HepG2 (cell line): ENCODE measurements around the gene SH3YL1. TPM values are rescaled to one million over a fixed set of nuclear protein-coding genes. Genes with fewer than 3 reads are reported as not detected.

Experiments used
- ATF1 ChIP-seq: IDR thresholded peaks from 2 replicates; pipeline ENCODE4 v1.6.1; 2016; ENCODE audit warnings: mild to moderate bottlenecking, control low read depth
- BCL6 ChIP-seq: IDR thresholded peaks from 2 replicates; pipeline ENCODE4 v1.6.1; 2016; ENCODE audit warnings: missing genetic modification reagents, missing compliant biosample characterization
- BRD4 ChIP-seq: sonication (generic); formaldehyde crosslinking; IDR thresholded peaks from 2 replicates; pipeline ENCODE4 v1.4.0; 2020; ENCODE audit warnings: missing genetic modification reagents
- CENPT ChIP-seq: sonication (generic); formaldehyde crosslinking; IDR thresholded peaks from 2 replicates; pipeline ENCODE4 v1.8.0; 2022; ENCODE audit warnings: low read depth, mild to moderate bottlenecking, moderate library complexity, missing genetic modification reagents
- GABPB1 ChIP-seq: IDR thresholded peaks from 2 replicates; pipeline ENCODE4 v1.6.1; 2016; ENCODE audit warnings: mild to moderate bottlenecking, missing genetic modification reagents, moderate library complexity, missing compliant biosample characterization
- ISX ChIP-seq: sonication (generic); formaldehyde crosslinking; conservative IDR thresholded peaks from 2 replicates; pipeline ENCODE4 v1.5.0; 2020; ENCODE audit warnings: missing genetic modification reagents
- KLF11 ChIP-seq: IDR thresholded peaks from 2 replicates; pipeline ENCODE4 v1.6.1; 2016; ENCODE audit warnings: missing compliant biosample characterization
- NFKBIZ ChIP-seq: IDR thresholded peaks from 2 replicates; pipeline ENCODE4 v1.6.1; 2018; ENCODE audit warnings: missing genetic modification reagents, missing compliant biosample characterization
- PPARG ChIP-seq: conservative IDR thresholded peaks from 2 replicates; pipeline ENCODE4 v1.6.1; 2016; ENCODE audit warnings: missing biosample characterization, missing genetic modification reagents
- PTBP1 ChIP-seq: fragments of 200-400 bp; formaldehyde crosslinking; IDR thresholded peaks from 2 replicates; pipeline ENCODE4 v1.6.1; 2018; ENCODE audit warnings: low read length, low read depth; ENCODE audit not compliant: poor library complexity, severe bottlenecking
- RAD21 ChIP-seq: fragments of 450-650 bp; formaldehyde crosslinking; IDR thresholded peaks from 2 replicates; pipeline ENCODE4 v1.5.0; 2020; ENCODE audit warnings: mild to moderate bottlenecking
- SIX1 ChIP-seq: sonication (generic); formaldehyde crosslinking; IDR thresholded peaks from 2 replicates; pipeline ENCODE4 v1.4.0; 2020; ENCODE audit warnings: missing genetic modification reagents, borderline replicate concordance
- TBX2 ChIP-seq: sonication (generic); formaldehyde crosslinking; IDR thresholded peaks from 2 replicates; pipeline ENCODE4 v1.5.0; 2020; ENCODE audit warnings: missing genetic modification reagents, mild to moderate bottlenecking, borderline replicate concordance
- TSC22D2 ChIP-seq: sonication (generic); formaldehyde crosslinking; IDR thresholded peaks from 2 replicates; pipeline ENCODE4 v1.5.1; 2020; ENCODE audit warnings: missing genetic modification reagents, mild to moderate bottlenecking, borderline replicate concordance
- ZBTB20 ChIP-seq: sonication (generic); formaldehyde crosslinking; IDR thresholded peaks from 2 replicates; pipeline ENCODE4 v1.8.1; 2023; ENCODE audit warnings: missing genetic modification reagents, low read depth, mild to moderate bottlenecking, borderline replicate concordance
- ZNF562 ChIP-seq: sonication (generic); formaldehyde crosslinking; IDR thresholded peaks from 2 replicates; pipeline ENCODE4 v1.8.0; 2022; ENCODE audit warnings: missing genetic modification reagents, borderline replicate concordance
- ZSCAN25 ChIP-seq: sonication (generic); formaldehyde crosslinking; IDR thresholded peaks from 2 replicates; pipeline ENCODE4 v1.8.0; 2022; ENCODE audit warnings: mild to moderate bottlenecking, missing genetic modification reagents
- polyA plus RNA-seq, 8 experiments: library from polyadenylated mRNA; depleted of rRNA in 3 of 8; stranded (reverse) in 7 of 8; unstranded in 1 of 8; fragments of >200 nt; fragmentation: Illumina TruSeq in 4 of 8; extraction: Trizol in 4 of 8; gene quantifications; 2 replicates each; pipeline versions ENCODE4 v1.2.1 to v1.2.3, GENCODE V29; 2011 to 2016; ENCODE audit warnings: low read depth in 4 of 8, missing spikeins in 1 of 8, mixed read lengths in 1 of 8; ENCODE audit not compliant: insufficient read depth in 1 of 8
- total RNA-seq, 5 experiments: library from RNA; depleted of rRNA; stranded (reverse); fragments of >200 nt; fragmentation: Illumina TruSeq; extraction: Trizol; gene quantifications; 2 replicates each; pipeline ENCODE4 v1.2.3, GENCODE V29; 2016; ENCODE audit warnings: low read depth in 1 of 5
- TF ChIP-seq, protein P1 (sequence below), 2 experiments: IDR thresholded peaks; 2 replicates each; pipeline ENCODE4 v1.6.1; 2011 to 2012; ENCODE audit warnings: low read length in 2 of 2, borderline replicate concordance in 1 of 2, low read depth in 1 of 2, mild to moderate bottlenecking in 1 of 2, moderate library complexity in 1 of 2
- TF ChIP-seq, protein P2 (sequence below): sonication (generic); formaldehyde crosslinking; IDR thresholded peaks from 2 replicates; pipeline ENCODE4 v1.8.1; 2023; ENCODE audit warnings: mild to moderate bottlenecking, missing genetic modification reagents, borderline replicate concordance
- TF ChIP-seq, protein P3 (sequence below): sonication (generic); formaldehyde crosslinking; IDR thresholded peaks from 2 replicates; pipeline ENCODE4 v1.5.0; 2020; ENCODE audit warnings: missing genetic modification reagents, mild to moderate bottlenecking, borderline replicate concordance
- TF ChIP-seq, protein P4 (sequence below): fragments of 450-650 bp; IDR thresholded peaks from 2 replicates; pipeline ENCODE4 v1.6.1; 2017
- TF ChIP-seq, protein P5 (sequence below): sonication (generic); formaldehyde crosslinking; IDR thresholded peaks from 2 replicates; pipeline ENCODE4 v1.4.0; 2020; ENCODE audit warnings: missing genetic modification reagents

The SH3YL1 gene
- total and polyA plus RNA-seq, 2 of the 13 experiments (the other 11 are each of a cell fraction or from before 2014, with no cell fraction given): 13.0 to 48.2 TPM

DNA sequence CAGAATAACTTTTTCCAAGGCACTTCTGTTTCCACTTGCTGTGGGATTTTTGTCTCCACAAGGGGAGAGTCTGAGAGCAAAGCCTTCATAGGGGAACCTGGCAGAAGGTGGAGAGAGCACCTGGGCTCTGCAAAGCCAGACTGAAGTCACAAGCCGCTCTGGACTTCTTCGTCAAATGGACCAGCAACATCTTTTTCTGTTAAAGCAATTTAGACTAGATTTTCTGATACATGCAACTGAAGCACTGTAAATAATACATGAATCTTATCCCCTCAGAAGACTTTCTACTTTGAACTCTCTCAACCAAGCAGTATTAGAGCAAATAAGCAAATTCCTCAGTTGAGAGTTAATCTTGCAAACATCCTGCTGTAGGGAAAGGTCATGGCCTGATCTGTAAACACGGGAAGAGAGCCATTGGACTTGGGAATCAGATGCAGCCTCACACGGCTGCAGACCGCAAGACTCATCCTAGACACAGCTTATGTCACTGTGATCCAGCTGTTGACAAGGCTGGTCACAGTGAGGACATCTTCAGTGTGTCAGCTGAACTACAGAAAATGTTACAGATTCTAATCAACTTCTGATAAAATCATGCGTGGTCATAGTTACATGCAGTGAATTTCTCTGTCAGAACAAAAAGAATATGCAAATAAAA is 3.2 kb downstream of the SH3YL1 start (continued):
- TF ChIP-seq, protein P1, sequence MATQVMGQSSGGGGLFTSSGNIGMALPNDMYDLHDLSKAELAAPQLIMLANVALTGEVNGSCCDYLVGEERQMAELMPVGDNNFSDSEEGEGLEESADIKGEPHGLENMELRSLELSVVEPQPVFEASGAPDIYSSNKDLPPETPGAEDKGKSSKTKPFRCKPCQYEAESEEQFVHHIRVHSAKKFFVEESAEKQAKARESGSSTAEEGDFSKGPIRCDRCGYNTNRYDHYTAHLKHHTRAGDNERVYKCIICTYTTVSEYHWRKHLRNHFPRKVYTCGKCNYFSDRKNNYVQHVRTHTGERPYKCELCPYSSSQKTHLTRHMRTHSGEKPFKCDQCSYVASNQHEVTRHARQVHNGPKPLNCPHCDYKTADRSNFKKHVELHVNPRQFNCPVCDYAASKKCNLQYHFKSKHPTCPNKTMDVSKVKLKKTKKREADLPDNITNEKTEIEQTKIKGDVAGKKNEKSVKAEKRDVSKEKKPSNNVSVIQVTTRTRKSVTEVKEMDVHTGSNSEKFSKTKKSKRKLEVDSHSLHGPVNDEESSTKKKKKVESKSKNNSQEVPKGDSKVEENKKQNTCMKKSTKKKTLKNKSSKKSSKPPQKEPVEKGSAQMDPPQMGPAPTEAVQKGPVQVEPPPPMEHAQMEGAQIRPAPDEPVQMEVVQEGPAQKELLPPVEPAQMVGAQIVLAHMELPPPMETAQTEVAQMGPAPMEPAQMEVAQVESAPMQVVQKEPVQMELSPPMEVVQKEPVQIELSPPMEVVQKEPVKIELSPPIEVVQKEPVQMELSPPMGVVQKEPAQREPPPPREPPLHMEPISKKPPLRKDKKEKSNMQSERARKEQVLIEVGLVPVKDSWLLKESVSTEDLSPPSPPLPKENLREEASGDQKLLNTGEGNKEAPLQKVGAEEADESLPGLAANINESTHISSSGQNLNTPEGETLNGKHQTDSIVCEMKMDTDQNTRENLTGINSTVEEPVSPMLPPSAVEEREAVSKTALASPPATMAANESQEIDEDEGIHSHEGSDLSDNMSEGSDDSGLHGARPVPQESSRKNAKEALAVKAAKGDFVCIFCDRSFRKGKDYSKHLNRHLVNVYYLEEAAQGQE (IDR thresholded peaks at IDR 0.05; ENCODE audit: borderline replicate concordance in 1 of 2, low read depth in 1 of 2, low read length in 2 of 2): peak in 1 of 2 experiments; percentile 87; a peak in 2 of 4 replicates
- TF ChIP-seq, protein P2, sequence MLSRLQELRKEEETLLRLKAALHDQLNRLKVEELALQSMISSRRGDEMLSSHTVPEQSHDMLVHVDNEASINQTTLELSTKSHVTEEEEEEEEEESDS (CRISPR knock-in tag): peak; percentile 97
- peak; percentile 64; the same call in 1 of the 2 replicates for TF ChIP-seq RAD21 (CRISPR knock-in tag)
- TF ChIP-seq GABPB1 (CRISPR knock-in tag): peak; percentile 80
- TF ChIP-seq BRD4 (CRISPR knock-in tag): peak; percentile 68; the same call in 1 of the 2 replicates
- TF ChIP-seq CENPT (CRISPR knock-in tag): no peak
- peak; percentile 99 for TF ChIP-seq NFKBIZ (CRISPR knock-in tag)
- TF ChIP-seq ISX (CRISPR knock-in tag): no peak
- TF ChIP-seq PTBP1: no peak
- TF ChIP-seq BCL6 (CRISPR knock-in tag): peak; percentile 100
- TF ChIP-seq PPARG (CRISPR knock-in tag): peak; percentile 97
- peak; percentile 93; the same call in 1 of the 2 replicates for TF ChIP-seq TSC22D2 (CRISPR knock-in tag)
- TF ChIP-seq, protein P3, sequence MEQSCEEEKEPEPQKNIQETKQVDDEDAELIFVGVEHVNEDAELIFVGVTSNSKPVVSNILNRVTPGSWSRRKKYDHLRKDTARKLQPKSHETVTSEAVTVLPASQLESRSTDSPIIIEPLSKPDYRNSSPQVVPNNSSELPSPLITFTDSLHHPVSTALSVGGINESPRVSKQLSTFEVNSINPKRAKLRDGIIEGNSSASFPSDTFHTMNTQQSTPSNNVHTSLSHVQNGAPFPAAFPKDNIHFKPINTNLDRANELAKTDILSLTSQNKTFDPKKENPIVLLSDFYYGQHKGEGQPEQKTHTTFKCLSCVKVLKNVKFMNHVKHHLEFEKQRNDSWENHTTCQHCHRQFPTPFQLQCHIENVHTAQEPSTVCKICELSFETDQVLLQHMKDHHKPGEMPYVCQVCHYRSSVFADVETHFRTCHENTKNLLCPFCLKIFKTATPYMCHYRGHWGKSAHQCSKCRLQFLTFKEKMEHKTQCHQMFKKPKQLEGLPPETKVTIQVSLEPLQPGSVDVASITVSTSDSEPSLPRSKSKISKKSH (CRISPR knock-in tag): no peak
- TF ChIP-seq SIX1 (CRISPR knock-in tag): peak; percentile 95; the same call in 1 of the 2 replicates
- TF ChIP-seq, protein P4, sequence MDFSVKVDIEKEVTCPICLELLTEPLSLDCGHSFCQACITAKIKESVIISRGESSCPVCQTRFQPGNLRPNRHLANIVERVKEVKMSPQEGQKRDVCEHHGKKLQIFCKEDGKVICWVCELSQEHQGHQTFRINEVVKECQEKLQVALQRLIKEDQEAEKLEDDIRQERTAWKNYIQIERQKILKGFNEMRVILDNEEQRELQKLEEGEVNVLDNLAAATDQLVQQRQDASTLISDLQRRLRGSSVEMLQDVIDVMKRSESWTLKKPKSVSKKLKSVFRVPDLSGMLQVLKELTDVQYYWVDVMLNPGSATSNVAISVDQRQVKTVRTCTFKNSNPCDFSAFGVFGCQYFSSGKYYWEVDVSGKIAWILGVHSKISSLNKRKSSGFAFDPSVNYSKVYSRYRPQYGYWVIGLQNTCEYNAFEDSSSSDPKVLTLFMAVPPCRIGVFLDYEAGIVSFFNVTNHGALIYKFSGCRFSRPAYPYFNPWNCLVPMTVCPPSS: no peak
- no peak for TF ChIP-seq ZNF562 (CRISPR knock-in tag)
- peak; percentile 99 for TF ChIP-seq TBX2
- TF ChIP-seq ZSCAN25: peak; percentile 79
- TF ChIP-seq ATF1 (CRISPR knock-in tag): peak; percentile 84
- peak; percentile 95 for TF ChIP-seq KLF11 (CRISPR knock-in tag)
- TF ChIP-seq, protein P5, sequence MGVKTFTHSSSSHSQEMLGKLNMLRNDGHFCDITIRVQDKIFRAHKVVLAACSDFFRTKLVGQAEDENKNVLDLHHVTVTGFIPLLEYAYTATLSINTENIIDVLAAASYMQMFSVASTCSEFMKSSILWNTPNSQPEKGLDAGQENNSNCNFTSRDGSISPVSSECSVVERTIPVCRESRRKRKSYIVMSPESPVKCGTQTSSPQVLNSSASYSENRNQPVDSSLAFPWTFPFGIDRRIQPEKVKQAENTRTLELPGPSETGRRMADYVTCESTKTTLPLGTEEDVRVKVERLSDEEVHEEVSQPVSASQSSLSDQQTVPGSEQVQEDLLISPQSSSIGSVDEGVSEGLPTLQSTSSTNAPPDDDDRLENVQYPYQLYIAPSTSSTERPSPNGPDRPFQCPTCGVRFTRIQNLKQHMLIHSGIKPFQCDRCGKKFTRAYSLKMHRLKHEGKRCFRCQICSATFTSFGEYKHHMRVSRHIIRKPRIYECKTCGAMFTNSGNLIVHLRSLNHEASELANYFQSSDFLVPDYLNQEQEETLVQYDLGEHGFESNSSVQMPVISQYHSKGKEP (CRISPR knock-in tag): peak; percentile 67
- peak; percentile 98 for TF ChIP-seq ZBTB20 (CRISPR knock-in tag)
